Measurements from ENCODE around the gene CKLF.

The CKLF gene

GRCh38 chr16:66575060-66575459 is 22.7 kb downstream of the CKLF start:
- Histone ChIP-seq H3K4me2 (ENCODE audit: low read length) (no peak overlapping the region), H3K36me3 (ENCODE audit: control insufficient read depth, low read length) (no peaks in the 10 kb centered on the region), H3K9me2 (replicated peaks; ENCODE audit: control insufficient read depth, low read length) (no peaks in the 10 kb centered on the region), H3K27ac (ENCODE audit: low read depth, low read length) (no peak overlapping the region), H3K79me2 (ENCODE audit: control insufficient read depth, low read length) (no peaks in the 10 kb centered on the region), H3K4me3 (ENCODE audit: low read length) (no peak overlapping the region), H3F3A (ENCODE audit: control insufficient read depth, insufficient read depth) (no peaks in the 10 kb centered on the region), H3K27me3 (ENCODE audit: control insufficient read depth, low read length) (no peaks in the 10 kb centered on the region), H3K4me1 (ENCODE audit: control insufficient read depth, low read length) (no peaks in the 10 kb centered on the region), H3K9me3 (ENCODE audit: control insufficient read depth, insufficient read depth, low read length) (no peaks in the 10 kb centered on the region), H4K20me1 (ENCODE audit: control insufficient read depth, insufficient read depth, low read depth, low read length) (no peaks in the 10 kb centered on the region)
- no peak for TF ChIP-seq EZH2phosphoT487 (IDR thresholded peaks at IDR 0.05; ENCODE audit: borderline replicate concordance, low read length)
- no peak for TF ChIP-seq CTCF (IDR thresholded peaks at IDR 0.05; ENCODE audit: low read depth, low read length, poor library complexity, severe bottlenecking)

DNA sequence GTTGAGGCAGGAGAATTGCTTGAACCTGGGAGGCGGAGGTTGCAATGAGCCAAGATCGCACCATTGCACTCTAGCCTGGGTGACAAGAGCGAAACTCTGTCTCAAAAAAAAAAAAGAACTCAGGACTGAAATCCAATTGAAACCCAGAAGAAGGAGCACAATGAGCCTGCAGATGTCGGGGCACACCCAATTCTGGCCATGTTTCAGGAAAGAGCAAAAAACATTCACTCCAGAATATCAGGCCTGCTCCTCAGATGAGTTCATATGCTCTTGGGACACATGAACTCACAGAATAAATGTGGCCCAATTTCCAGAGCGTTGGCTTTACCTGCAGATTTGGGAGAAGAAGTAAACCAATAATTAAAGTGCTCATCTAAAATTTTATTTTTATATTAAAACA is 23.9 kb downstream of the CKLF start:
- H4K20me1 ChIP-seq (ENCODE audit: control insufficient read depth, insufficient read depth, low read depth, low read length) = no peaks in the 10 kb centered on the region
- no peaks in the 10 kb centered on the region for H3K9me3 ChIP-seq (ENCODE audit: control insufficient read depth, insufficient read depth, low read length)
- H3K27me3 ChIP-seq (ENCODE audit: control insufficient read depth, low read length) = no peaks in the 10 kb centered on the region
- no peaks in the 10 kb centered on the region for H3K4me1 ChIP-seq (ENCODE audit: control insufficient read depth, low read length)
- TF ChIP-seq CTCF (IDR thresholded peaks at IDR 0.05; ENCODE audit: low read depth, low read length, poor library complexity, severe bottlenecking) (no peak), EZH2phosphoT487 (IDR thresholded peaks at IDR 0.05; ENCODE audit: borderline replicate concordance, low read length) (no peak)
- no peak overlapping the region for H3K4me2 ChIP-seq (ENCODE audit: low read length)
- H3K36me3 ChIP-seq (ENCODE audit: control insufficient read depth, low read length) = no peaks in the 10 kb centered on the region
- no peak overlapping the region for H3K4me3 ChIP-seq (ENCODE audit: low read length)
- H3F3A ChIP-seq (ENCODE audit: control insufficient read depth, insufficient read depth) = no peaks in the 10 kb centered on the region
- no peak overlapping the region for H3K27ac ChIP-seq (ENCODE audit: low read depth, low read length)
- no peaks in the 10 kb centered on the region for H3K79me2 ChIP-seq (ENCODE audit: control insufficient read depth, low read length)
- H3K9me2 ChIP-seq (replicated peaks; ENCODE audit: control insufficient read depth, low read length) = no peaks in the 10 kb centered on the region

- TF ChIP-seq EZH2phosphoT487 (IDR thresholded peaks at IDR 0.05; ENCODE audit: borderline replicate concordance, low read length) = no peak
- TF ChIP-seq CTCF (IDR thresholded peaks at IDR 0.05; ENCODE audit: low read depth, low read length, poor library complexity, severe bottlenecking) = no peak
- Histone ChIP-seq H3K9me2 (replicated peaks; ENCODE audit: control insufficient read depth, low read length) (no peaks in the 10 kb centered on the region), H3K27ac (ENCODE audit: low read depth, low read length) (no peak within 1 kb of the TSS), H3K79me2 (ENCODE audit: control insufficient read depth, low read length) (no peaks in the 10 kb centered on the region), H3K36me3 (ENCODE audit: control insufficient read depth, low read length) (no peaks in the 10 kb centered on the region), H3K4me3 (ENCODE audit: low read length) (no peak within 1 kb of the TSS), H3K4me2 (ENCODE audit: low read length) (no peak within 1 kb of the TSS), H3F3A (ENCODE audit: control insufficient read depth, insufficient read depth) (no peaks in the 10 kb centered on the region), H3K27me3 (ENCODE audit: control insufficient read depth, low read length) (0 out of 2 replicates have a peak, but pooled peaks cover 2% of the 10 kb centered on the region), H3K9me3 (ENCODE audit: control insufficient read depth, insufficient read depth, low read length) (no peaks in the 10 kb centered on the region), H4K20me1 (ENCODE audit: control insufficient read depth, insufficient read depth, low read depth, low read length) (no peaks in the 10 kb centered on the region), H3K4me1 (ENCODE audit: control insufficient read depth, low read length) (no peaks in the 10 kb centered on the region)
Measured at GRCh38 chr16:66578651-66579531, 26.5 kb downstream of the CKLF start, which contains the start of gene CMTM2. Gene CMTM2, plus strand, starts transcription at chr16:66579463. Its CDS starts 145 bp downstream, at chr16:66579608.
